Ascending aorta (tissue), 2 donors: Measurements from ENCODE around the gene PAX4. TPM values are rescaled to one million over a fixed set of nuclear protein-coding genes. Genes with fewer than 3 reads are reported as not detected.
"Not testable (repeated sequence)": the region's sequence is repeated elsewhere in the genome, so short reads cannot be mapped to it uniquely, and the experiment has no call there.

Source experiments
- DNase-seq, 2 donors: peaks; one replicate each; pipeline ENCODE4 v3.0.0-alpha.2; 2019; ENCODE audit warnings: low spot score in 2 of 2
- H3K27ac ChIP-seq, 2 donors: fragments of 200-600 bp; sonication (generic); one replicate each; pipeline ENCODE4 v1.5.1; 2016 to 2017; ENCODE audit warnings: mild to moderate bottlenecking in 1 of 2
- H3K27me3 ChIP-seq: fragments of 200-600 bp; sonication (generic); one replicate; pipeline ENCODE4 v1.5.1; 2017
- H3K36me3 ChIP-seq, 2 donors: fragments of 200-600 bp; sonication (generic); one replicate each; pipeline ENCODE4 v1.5.1; 2016
- H3K4me1 ChIP-seq, 2 donors: fragments of 200-600 bp; sonication (generic); one replicate each; pipeline ENCODE4 v1.5.1; 2016 to 2017; ENCODE audit warnings: mild to moderate bottlenecking in 1 of 2
- H3K4me3 ChIP-seq, 2 donors: fragments of 200-600 bp; sonication (generic); one replicate each; pipeline ENCODE4 v1.5.1; 2016 to 2017; ENCODE audit warnings: mild to moderate bottlenecking in 1 of 2
- H3K9me3 ChIP-seq, 2 donors: fragments of 200-600 bp; sonication (generic); one replicate each; pipeline ENCODE4 v1.5.1; 2016
- CTCF ChIP-seq, 3 experiments: fragments of 200-600 bp in 2 of 3; fragments of 450-650 bp in 1 of 3; sonication (generic) in 2 of 3; IDR thresholded peaks; one replicate each; pipeline ENCODE4 v1.5.1; 2016 to 2019; ENCODE audit warnings: antibody characterized with exemption in 3 of 3, mild to moderate bottlenecking in 1 of 3, moderate library complexity in 1 of 3
- intact Hi-C: fragments of 100-400 bp; cut with DNase I; formaldehyde crosslinking; loops from one replicate; pipeline ENCODE4 v1.15.1; 2023
- total RNA-seq: library from RNA; depleted of rRNA; stranded (reverse); fragments of >200 nt; gene quantifications from one replicate; pipeline ENCODE4 v1.1.0, GENCODE V29; 2016

The PAX4 gene
- total RNA-seq, 1 donor from 2014 or later, result not detected

- no peak overlapping the region for H3K4me3 ChIP-seq
- DNase-seq, result no peak
- intact Hi-C loops, result no loop called here
- peaks cover 0 to 28% of the 10 kb centered on the region in 2 donors for H3K4me1 ChIP-seq
- no peaks in the 10 kb centered on the region for H3K9me3 ChIP-seq
- no peak for TF ChIP-seq CTCF (IDR thresholded peaks at IDR 0.05)
- H3K27me3 ChIP-seq, result no peaks in the 10 kb centered on the region
- H3K36me3 ChIP-seq, result peaks cover 19 to 31% of the 10 kb centered on the region in 2 donors
- H3K27ac ChIP-seq, result peak overlapping the region; percentile 10 to 26
Measured at GRCh38 chr7:127578711-127579275, 39.1 kb downstream of the PAX4 start.

- no peak overlapping the region for H3K4me3 ChIP-seq
- DNase-seq, result no peak
- H3K27me3 ChIP-seq, result no peaks in the 10 kb centered on the region
- TF ChIP-seq CTCF (IDR thresholded peaks at IDR 0.05), result no peak
- H3K27ac ChIP-seq, result peak overlapping the region in 1 of 2 donors; percentile 26
- H3K36me3 ChIP-seq, result peaks cover 19 to 30% of the 10 kb centered on the region in 2 donors
- intact Hi-C loops, result no loop called here
- H3K9me3 ChIP-seq, result no peaks in the 10 kb centered on the region
- H3K4me1 ChIP-seq, result peaks cover 0 to 22% of the 10 kb centered on the region in 2 donors
Measured at GRCh38 chr7:127578036-127578684, 39.8 kb downstream of the PAX4 start.

- H3K27ac ChIP-seq, result no peak overlapping the region
- no peaks in the 10 kb centered on the region for H3K9me3 ChIP-seq
- DNase-seq, result no peak
- intact Hi-C loops, result no loop called here
- H3K36me3 ChIP-seq, result peaks cover 0 to 3% of the 10 kb centered on the region in 2 donors
- H3K4me3 ChIP-seq, result no peak overlapping the region
- H3K4me1 ChIP-seq, result no peaks in the 10 kb centered on the region
- no peaks in the 10 kb centered on the region for H3K27me3 ChIP-seq
- no peak for TF ChIP-seq CTCF (IDR thresholded peaks at IDR 0.05)
Measured at GRCh38 chr7:127571741-127572505, 46.0 kb downstream of the PAX4 start.

GRCh38 chr7:127568034-127568433 lies 49.9 kb downstream of the PAX4 start:
- intact Hi-C loops, H3K9me3 ChIP-seq, H3K4me3 ChIP-seq, H3K27me3 ChIP-seq, H3K4me1 ChIP-seq, H3K36me3 ChIP-seq, H3K27ac ChIP-seq, DNase-seq: not testable (repeated sequence)

- intact Hi-C loops, result no loop called here
- H3K4me1 ChIP-seq, result no peaks in the 10 kb centered on the region
- no peaks in the 10 kb centered on the region for H3K36me3 ChIP-seq
- no peak overlapping the region for H3K27ac ChIP-seq
- no peak for DNase-seq
- no peak overlapping the region for H3K4me3 ChIP-seq
- TF ChIP-seq CTCF (IDR thresholded peaks at IDR 0.05), result no peak
- H3K9me3 ChIP-seq, result peaks cover 0 to 8% of the 10 kb centered on the region in 2 donors
- H3K27me3 ChIP-seq, result no peaks in the 10 kb centered on the region
Measured at GRCh38 chr7:127566242-127566641, 51.7 kb downstream of the PAX4 start.

Other genes starting within 250 kb of the PAX4 start
- 36.9 TPM for gene ZNF800, start 225.4 kb downstream of the PAX4 start, total RNA-seq
- 11.2 TPM for gene GCC1, start 32.5 kb downstream of the PAX4 start, total RNA-seq
- gene ARF5, start 29.7 kb downstream of the PAX4 start, total RNA-seq, result 264 TPM
- not detected for gene FSCN3, start 24.4 kb downstream of the PAX4 start, total RNA-seq
- 93.8 TPM for gene SND1, start 34.1 kb upstream of the PAX4 start, total RNA-seq